Progenitor cell of endocrine pancreas (in vitro differentiated cells): ENCODE results near the gene TGFBR3L. TPM values are rescaled to one million over a fixed set of nuclear protein-coding genes. Genes with fewer than 3 reads are reported as not detected.
"Not testable (repeated sequence)": the region's sequence is repeated elsewhere in the genome, so short reads cannot be mapped to it uniquely, and the experiment has no call there.

Experiments
- DNase-seq: peaks from one replicate; pipeline ENCODE4 v3.0.0; 2021; ENCODE audit warnings: low spot score; ENCODE audit not compliant: unreplicated experiment
- H3K27ac Mint-ChIP-seq: 2 replicates; pipeline ENCODE4 v1.8.0; 2021; ENCODE audit warnings: mild to moderate bottlenecking, moderate library complexity, mixed read lengths
- H3K27me3 Mint-ChIP-seq: 2 replicates; pipeline ENCODE4 v1.8.0; 2021; ENCODE audit warnings: mixed read lengths
- H3K36me3 Mint-ChIP-seq: 2 replicates; pipeline ENCODE4 v1.8.0; 2022; ENCODE audit warnings: mixed read lengths; ENCODE audit not compliant: insufficient read depth
- H3K4me1 Mint-ChIP-seq: 2 replicates; pipeline ENCODE4 v1.8.0; 2021; ENCODE audit warnings: low read depth, mixed read lengths
- H3K4me3 Mint-ChIP-seq: 2 replicates; pipeline ENCODE4 v1.8.0; 2021; ENCODE audit warnings: low read depth, mild to moderate bottlenecking, moderate library complexity, mixed read lengths
- H3K9me3 Mint-ChIP-seq: 2 replicates; pipeline ENCODE4 v1.8.0; 2021; ENCODE audit warnings: low read depth, mixed read lengths
- total RNA-seq: library from RNA; stranded (reverse); gene quantifications from 2 replicates; pipeline ENCODE4 v1.2.1, GENCODE V29; 2021
- TF ChIP-seq, protein P1 (sequence below): fragments of 200-600 bp; sonication (generic); IDR thresholded peaks from one replicate; pipeline ENCODE4 v1.5.0; 2021; ENCODE audit warnings: antibody characterized with exemption, mild to moderate bottlenecking; ENCODE audit not compliant: unreplicated experiment

Gene TGFBR3L
- total RNA-seq, 1 donor from 2014 or later: 0.67 TPM

DNA sequence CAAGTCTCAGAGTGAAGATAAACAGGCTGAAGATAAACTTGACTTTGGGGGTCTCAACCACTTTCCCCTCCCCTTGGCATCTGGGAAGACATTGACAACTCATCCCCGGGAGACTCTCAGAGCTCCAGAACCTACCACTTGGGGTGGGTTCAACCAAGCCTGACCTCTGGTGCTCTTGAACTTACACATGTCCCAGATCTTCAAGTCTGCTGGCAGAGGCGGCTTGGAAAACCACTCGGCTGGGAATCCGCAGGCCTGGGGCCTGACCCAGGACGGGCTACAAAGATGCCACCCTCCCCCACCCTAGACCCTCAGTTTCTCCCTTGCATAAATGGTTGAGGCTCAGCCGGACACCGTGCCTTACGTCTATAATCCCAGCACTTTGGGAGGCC lies 25.8 kb upstream of the TGFBR3L start:
- no peak overlapping the region for H3K27ac Mint-ChIP-seq
- DNase-seq: no peak
- peak overlapping the region; percentile 58 for H3K4me3 Mint-ChIP-seq
- H3K27me3 Mint-ChIP-seq: peaks cover 20% of the 10 kb centered on the region
- no peaks in the 10 kb centered on the region for H3K4me1 Mint-ChIP-seq
- no peaks in the 10 kb centered on the region for H3K36me3 Mint-ChIP-seq
- TF ChIP-seq, protein P1, sequence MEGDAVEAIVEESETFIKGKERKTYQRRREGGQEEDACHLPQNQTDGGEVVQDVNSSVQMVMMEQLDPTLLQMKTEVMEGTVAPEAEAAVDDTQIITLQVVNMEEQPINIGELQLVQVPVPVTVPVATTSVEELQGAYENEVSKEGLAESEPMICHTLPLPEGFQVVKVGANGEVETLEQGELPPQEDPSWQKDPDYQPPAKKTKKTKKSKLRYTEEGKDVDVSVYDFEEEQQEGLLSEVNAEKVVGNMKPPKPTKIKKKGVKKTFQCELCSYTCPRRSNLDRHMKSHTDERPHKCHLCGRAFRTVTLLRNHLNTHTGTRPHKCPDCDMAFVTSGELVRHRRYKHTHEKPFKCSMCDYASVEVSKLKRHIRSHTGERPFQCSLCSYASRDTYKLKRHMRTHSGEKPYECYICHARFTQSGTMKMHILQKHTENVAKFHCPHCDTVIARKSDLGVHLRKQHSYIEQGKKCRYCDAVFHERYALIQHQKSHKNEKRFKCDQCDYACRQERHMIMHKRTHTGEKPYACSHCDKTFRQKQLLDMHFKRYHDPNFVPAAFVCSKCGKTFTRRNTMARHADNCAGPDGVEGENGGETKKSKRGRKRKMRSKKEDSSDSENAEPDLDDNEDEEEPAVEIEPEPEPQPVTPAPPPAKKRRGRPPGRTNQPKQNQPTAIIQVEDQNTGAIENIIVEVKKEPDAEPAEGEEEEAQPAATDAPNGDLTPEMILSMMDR: no peak
- H3K9me3 Mint-ChIP-seq: no peaks in the 10 kb centered on the region

DNA sequence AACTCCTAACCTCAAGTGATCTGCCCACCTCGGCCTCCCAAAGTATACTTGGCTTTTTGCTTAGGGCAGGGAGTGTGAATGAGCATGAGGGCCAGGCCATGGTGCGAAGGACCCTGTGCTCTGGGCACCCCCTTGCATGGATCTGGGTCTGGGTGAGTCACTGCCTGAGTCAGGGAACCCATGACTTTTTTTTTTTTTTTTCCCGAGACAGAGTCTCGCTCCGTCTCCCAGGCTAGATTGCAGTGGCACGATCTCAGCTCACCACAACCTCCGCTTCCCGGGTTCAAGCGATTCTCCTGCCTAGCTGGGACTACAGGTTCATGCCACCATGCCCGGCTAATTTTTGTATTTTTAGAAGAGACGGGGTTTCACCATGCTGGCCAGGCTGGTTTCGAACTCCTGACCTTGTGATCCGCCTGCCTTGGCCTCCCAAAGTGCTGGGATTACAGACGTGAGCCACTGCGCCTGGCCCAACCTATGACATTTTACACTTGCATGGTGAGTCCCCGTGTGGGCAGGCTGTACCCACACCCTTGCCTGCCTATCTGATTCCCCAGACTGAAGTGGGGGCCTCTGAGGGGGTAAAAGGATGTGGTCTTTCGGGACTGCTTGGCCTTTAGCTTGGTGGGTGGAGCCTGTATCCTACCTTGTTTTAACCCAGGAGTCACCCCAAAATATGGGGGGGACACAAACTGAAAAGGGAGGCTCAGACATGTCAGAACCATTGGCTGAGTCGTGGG lies 21.1 kb upstream of the TGFBR3L start:
- not testable (repeated sequence) for H3K4me3 Mint-ChIP-seq, H3K36me3 Mint-ChIP-seq, DNase-seq, H3K27ac Mint-ChIP-seq, H3K9me3 Mint-ChIP-seq, H3K4me1 Mint-ChIP-seq
- H3K27me3 Mint-ChIP-seq: peaks cover 15% of the 10 kb centered on the region

DNA sequence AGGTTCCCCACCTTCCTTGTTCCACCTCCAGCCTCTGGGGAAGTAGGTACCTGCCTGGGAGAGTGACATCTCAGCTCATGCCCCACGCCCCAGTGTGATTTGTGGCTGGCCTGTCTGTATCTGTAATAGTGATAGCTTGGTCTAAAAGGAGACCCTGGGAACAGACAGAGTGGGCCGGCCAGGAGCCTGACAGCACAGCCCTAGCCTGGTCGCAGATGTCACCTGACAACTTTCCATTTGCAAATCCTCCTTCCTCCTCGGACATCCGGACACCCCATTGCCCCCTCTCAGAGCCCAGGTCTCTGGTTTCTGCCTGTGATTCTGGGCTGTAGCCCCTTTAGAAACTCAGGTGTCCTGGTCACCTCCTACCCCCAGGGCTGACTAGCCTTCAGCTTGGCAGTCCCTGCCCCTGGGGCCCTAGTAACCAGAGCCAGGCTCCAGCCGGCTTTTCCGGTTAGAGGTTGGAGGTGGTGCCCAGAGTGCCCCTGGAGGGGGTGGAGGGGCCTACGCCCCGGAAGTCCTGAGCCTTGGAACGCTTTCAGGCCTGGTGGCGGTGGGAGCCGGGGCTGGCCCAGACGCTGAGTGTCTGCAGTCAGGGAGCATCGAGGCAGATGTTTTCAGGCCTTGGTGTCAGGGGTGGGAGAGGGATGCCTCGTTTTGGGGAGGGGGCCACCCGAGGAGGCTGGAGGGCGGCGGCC lies 19.9 kb upstream of the TGFBR3L start:
- Mint-ChIP-seq H3K9me3 (no peaks in the 10 kb centered on the region), H3K27ac (no peak overlapping the region), H3K27me3 (peaks cover 10% of the 10 kb centered on the region), H3K4me1 (no peaks in the 10 kb centered on the region), H3K36me3 (no peaks in the 10 kb centered on the region), H3K4me3 (no peak overlapping the region)
- TF ChIP-seq, protein P1: no peak
- DNase-seq: no peak

DNA sequence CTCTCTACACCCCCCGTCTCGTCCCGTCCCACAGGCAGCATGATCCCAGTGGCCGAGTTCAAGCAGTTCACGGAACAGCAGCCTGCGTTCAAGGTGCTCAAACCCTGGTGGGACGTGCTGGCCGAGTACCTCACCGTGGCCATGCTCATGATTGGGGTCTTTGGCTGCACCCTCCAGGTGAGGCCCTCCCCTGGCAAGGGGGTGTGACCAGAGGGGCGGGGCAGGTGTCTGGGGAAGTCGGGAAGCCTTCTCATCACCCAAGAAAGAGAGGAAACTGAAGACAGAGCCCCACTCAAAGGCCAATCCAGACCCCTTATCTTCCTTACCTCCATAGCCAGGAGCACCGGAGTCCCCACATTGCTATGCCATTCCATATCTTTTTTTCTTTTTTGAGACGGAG lies 19.1 kb upstream of the TGFBR3L start:
- TF ChIP-seq, protein P1: no peak
- H3K27me3 Mint-ChIP-seq: peaks cover 10% of the 10 kb centered on the region
- no peaks in the 10 kb centered on the region for H3K9me3 Mint-ChIP-seq
- DNase-seq: no peak
- no peaks in the 10 kb centered on the region for H3K36me3 Mint-ChIP-seq
- no peak overlapping the region for H3K4me3 Mint-ChIP-seq
- no peak overlapping the region for H3K27ac Mint-ChIP-seq
- H3K4me1 Mint-ChIP-seq: no peaks in the 10 kb centered on the region

DNA sequence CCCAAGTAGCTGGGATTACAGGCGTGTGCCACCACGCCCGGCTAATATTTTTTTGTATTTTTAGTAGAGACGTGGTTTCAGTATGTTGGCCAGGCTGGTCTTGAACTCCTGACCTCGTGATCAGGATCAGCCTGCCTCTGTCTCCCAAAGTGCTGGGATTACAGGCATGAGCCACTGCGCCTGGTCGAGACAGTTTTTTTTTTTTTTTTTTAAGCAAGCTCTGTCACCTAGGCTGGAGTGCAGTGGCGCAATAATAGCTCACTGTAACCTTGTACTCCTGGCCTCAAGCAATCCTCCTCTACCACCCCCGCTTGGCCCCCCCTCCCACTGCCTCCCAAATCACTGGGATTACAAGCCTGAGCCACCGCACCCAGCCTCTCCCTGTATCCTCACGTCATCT lies 17.3 kb upstream of the TGFBR3L start:
- Mint-ChIP-seq H3K9me3 (no peaks in the 10 kb centered on the region), H3K4me3 (no peak overlapping the region), H3K36me3 (no peaks in the 10 kb centered on the region), H3K4me1 (no peaks in the 10 kb centered on the region), H3K27me3 (peaks cover 2% of the 10 kb centered on the region), H3K27ac (no peak overlapping the region)
- TF ChIP-seq, protein P1: no peak
- DNase-seq: no peak

DNA sequence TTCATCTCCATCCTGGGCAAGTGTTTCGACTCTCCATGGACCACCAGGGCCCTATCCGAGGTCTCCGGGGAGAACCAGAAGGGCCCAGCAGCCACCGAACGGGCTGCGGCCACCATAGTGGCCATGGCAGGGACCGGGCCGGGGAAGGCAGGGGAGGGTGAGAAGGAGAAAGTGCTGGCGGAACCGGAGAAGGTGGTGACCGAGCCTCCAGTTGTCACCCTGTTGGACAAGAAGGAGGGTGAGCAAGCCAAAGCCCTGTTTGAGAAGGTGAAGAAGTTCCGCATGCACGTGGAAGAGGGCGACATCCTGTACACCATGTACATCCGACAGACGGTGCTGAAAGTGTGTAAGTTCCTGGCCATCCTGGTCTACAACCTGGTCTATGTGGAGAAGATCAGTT lies 15.7 kb upstream of the TGFBR3L start:
- H3K9me3 Mint-ChIP-seq: no peaks in the 10 kb centered on the region
- no peak overlapping the region for H3K4me3 Mint-ChIP-seq
- TF ChIP-seq, protein P1: no peak
- H3K4me1 Mint-ChIP-seq: peaks cover 8% of the 10 kb centered on the region
- H3K27ac Mint-ChIP-seq: no peak overlapping the region
- no peaks in the 10 kb centered on the region for H3K36me3 Mint-ChIP-seq
- peaks cover 2% of the 10 kb centered on the region for H3K27me3 Mint-ChIP-seq
- DNase-seq: no peak
